ENCODE measurements around the gene SPHK1. TPM values are rescaled to one million over a fixed set of nuclear protein-coding genes. Genes with fewer than 3 reads are reported as not detected.

SPHK1 gene
- total RNA-seq, 3 donors from 2014 or later = 9.6 to 28.5 (median 23.0) TPM

DNA sequence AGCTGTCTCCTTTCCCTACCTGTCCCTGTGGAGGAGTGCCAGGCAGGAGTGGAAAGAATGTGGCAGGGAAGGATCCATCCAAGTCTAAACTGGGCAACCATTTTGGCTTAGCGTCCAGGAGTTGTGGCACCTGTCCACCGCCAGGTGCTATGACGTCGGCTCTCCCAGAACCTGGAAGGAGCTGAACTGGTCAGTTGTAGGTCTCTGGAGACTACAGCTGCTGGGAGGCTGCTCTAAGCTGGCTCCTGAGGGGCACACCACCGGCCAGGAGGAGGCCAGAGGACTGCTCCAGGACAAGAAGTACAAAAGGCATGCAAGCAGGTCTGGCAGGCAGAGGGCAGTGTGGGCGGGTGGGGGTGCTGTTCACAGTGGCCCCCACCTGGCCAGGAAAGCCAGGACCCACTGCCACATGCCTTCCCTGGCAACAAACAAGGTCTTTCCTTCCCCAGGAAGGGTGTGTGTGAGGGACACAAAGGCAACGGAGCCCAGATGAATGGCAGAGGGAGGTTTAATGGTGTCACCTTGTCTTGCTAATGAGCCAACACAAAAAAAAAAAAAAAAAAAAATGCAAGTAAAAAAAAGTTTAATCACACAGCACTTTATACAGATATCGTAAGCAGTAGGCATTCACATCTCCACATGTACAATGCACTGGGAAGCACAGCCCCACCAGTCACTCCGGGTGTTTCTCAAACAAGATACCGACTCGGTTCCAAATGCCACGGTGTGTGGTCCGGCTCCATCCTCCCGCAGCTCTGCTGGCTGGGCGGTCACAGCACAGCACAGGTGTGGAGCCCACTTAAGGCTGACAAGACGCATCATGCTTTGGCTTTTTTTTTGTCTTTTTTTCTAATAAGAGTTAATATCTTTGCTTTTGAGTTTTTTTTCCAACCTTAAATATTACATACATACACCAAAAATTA lies 4.8 kb downstream of the SPHK1 start:
- peak in 1 of 2 donors; percentile 61 for DNase-seq (ENCODE audit: low spot score in 2 of 2)
- intact Hi-C loops (cut with DNase I; ENCODE audit: low total_unique reads) = no loop called here
- TF ChIP-seq POLR2AphosphoS5 (IDR thresholded peaks at IDR 0.05) (peak in 1 of 3 donors; percentile 21), POLR2A (IDR thresholded peaks at IDR 0.05) (no peak)
- TF ChIP-seq, protein P1, sequence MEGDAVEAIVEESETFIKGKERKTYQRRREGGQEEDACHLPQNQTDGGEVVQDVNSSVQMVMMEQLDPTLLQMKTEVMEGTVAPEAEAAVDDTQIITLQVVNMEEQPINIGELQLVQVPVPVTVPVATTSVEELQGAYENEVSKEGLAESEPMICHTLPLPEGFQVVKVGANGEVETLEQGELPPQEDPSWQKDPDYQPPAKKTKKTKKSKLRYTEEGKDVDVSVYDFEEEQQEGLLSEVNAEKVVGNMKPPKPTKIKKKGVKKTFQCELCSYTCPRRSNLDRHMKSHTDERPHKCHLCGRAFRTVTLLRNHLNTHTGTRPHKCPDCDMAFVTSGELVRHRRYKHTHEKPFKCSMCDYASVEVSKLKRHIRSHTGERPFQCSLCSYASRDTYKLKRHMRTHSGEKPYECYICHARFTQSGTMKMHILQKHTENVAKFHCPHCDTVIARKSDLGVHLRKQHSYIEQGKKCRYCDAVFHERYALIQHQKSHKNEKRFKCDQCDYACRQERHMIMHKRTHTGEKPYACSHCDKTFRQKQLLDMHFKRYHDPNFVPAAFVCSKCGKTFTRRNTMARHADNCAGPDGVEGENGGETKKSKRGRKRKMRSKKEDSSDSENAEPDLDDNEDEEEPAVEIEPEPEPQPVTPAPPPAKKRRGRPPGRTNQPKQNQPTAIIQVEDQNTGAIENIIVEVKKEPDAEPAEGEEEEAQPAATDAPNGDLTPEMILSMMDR (IDR thresholded peaks at IDR 0.05) = peak in 1 of 3 donors; percentile 46

DNA sequence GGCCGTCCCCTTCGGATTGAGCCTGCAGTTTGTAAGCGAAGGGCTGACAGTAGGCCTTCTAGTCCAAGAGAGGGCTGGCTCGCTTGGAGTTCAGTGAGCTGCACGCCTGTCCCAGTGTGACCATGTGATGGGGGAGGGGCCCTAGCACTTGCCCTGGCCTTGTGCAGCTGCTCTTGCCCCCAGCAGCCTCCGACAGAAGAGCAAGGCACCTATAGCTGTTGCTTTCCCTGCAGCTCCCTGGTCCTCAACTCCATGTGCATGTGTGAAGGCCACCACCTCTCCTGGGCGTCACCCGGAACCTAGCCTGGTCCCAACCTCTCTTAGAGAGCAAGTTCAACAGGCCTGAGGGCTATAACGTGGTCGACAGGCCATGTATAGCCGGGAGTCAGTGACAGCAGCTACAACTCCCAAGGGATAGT lies 5.6 kb downstream of the SPHK1 start:
- no peak for DNase-seq (ENCODE audit: low spot score in 2 of 2)
- intact Hi-C loops (cut with DNase I; ENCODE audit: low total_unique reads) = no loop called here
- Histone ChIP-seq H3K4me3 (no peak overlapping the region), H3K27me3 (no peaks in the 10 kb centered on the region), H3K9me3 (no peaks in the 10 kb centered on the region), H3K36me3 (no peaks in the 10 kb centered on the region), H3K27ac (no peak overlapping the region), H3K4me1 (peaks cover 0 to 8% of the 10 kb centered on the region in 2 donors)
- no peak for TF ChIP-seq POLR2AphosphoS5 (IDR thresholded peaks at IDR 0.05)
- no peak for TF ChIP-seq POLR2A (IDR thresholded peaks at IDR 0.05)
- TF ChIP-seq, protein P1 (IDR thresholded peaks at IDR 0.05) = no peak

More for the DNA sequence above, 4.8 kb downstream of the SPHK1 start:
- no peaks in the 10 kb centered on the region for H3K27me3 ChIP-seq
- no peaks in the 10 kb centered on the region for H3K9me3 ChIP-seq
- peaks cover 0 to 8% of the 10 kb centered on the region in 2 donors for H3K4me1 ChIP-seq
- no peaks in the 10 kb centered on the region for H3K36me3 ChIP-seq
- peak overlapping the region; percentile 31 to 82 for H3K27ac ChIP-seq
- no peak overlapping the region for H3K4me3 ChIP-seq

DNA sequence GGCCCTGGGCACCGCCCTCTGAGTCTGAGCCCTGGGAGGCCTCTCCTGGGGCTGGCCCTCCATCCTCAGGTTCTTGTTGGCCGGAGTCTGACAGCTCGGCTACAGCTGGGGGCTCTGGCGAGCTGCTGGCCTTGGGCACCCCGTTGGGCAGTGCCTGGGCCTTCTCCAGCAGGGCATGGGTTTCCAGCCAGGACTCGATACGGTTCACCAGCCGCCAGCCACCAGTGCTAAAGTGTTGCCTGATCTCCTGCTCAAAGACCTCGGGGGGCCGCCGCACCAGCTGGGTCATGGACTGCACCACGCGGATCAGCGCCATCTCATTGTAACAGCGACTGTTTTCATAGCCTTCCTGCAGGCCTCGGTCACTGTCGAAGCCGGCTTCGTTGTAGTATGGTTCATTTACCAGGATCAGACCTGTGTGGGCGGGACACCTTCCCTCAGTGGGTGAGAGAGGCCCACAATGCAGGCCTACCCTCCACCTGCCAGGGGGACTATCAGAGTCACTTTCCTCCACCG lies 6.8 kb downstream of the SPHK1 start:
- no peak for DNase-seq (ENCODE audit: low spot score in 2 of 2)
- intact Hi-C loops (cut with DNase I; ENCODE audit: low total_unique reads) = no loop called here
- Histone ChIP-seq H3K4me1 (no peaks in the 10 kb centered on the region), H3K4me3 (no peak overlapping the region), H3K36me3 (no peaks in the 10 kb centered on the region), H3K9me3 (no peaks in the 10 kb centered on the region), H3K27ac (no peak overlapping the region), H3K27me3 (no peaks in the 10 kb centered on the region)
- TF ChIP-seq POLR2AphosphoS5 (IDR thresholded peaks at IDR 0.05) (no peak), POLR2A (IDR thresholded peaks at IDR 0.05) (no peak)
- TF ChIP-seq, protein P1 (IDR thresholded peaks at IDR 0.05) = no peak

DNA sequence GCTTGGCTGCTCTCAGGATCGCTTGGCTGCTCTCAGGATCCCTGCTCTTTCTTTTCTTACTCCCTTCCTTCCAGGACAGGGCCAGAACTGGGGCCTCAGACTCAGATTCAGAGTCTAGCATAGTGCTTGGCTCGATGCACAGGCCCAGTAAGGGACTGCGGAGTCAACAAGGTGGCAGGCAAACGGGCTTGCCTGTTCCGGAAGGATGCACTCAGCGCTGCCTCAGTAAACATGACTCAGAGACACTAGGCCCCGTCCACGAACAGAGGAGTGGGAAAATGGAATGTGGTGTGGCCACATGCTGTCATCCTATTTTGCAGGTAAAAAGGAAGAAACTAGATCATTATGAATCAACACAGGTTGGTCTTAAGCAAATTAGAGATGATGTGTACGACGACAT lies 9.8 kb downstream of the SPHK1 start:
- Histone ChIP-seq H3K4me3 (no peak overlapping the region), H3K36me3 (peaks cover 4% of the 10 kb centered on the region), H3K4me1 (no peaks in the 10 kb centered on the region), H3K27ac (no peak overlapping the region), H3K9me3 (no peaks in the 10 kb centered on the region), H3K27me3 (no peaks in the 10 kb centered on the region)
- intact Hi-C loops (cut with DNase I; ENCODE audit: low total_unique reads) = no loop called here
- no peak for DNase-seq (ENCODE audit: low spot score in 2 of 2)
- TF ChIP-seq POLR2A (IDR thresholded peaks at IDR 0.05) (no peak), POLR2AphosphoS5 (IDR thresholded peaks at IDR 0.05) (no peak)
- TF ChIP-seq, protein P1 (IDR thresholded peaks at IDR 0.05) = no peak

DNA sequence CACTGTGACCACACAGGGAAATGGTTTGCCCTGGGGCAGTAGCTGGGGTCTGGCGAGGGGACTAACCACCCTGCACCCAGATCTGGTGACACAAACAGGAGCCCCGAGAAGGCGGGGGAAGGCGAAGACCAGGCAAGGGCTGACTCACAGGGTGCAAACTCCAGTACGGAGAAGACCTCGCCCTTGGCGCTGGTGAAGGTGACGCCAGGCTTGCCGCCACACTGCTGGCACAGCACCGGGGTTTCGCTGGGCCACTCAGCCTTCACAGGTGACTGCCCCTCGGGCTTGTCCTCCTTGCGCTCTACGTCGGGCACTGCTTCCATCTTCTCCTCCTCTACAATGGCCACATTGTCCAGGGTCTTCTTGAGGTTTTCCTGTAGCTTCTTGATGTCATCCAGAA lies 11.6 kb downstream of the SPHK1 start:
- Histone ChIP-seq H3K36me3 (peaks cover 5% of the 10 kb centered on the region), H3K27ac (peak overlapping the region in 1 of 2 donors; percentile 30), H3K27me3 (no peaks in the 10 kb centered on the region), H3K9me3 (no peaks in the 10 kb centered on the region), H3K4me3 (no peak overlapping the region), H3K4me1 (no peaks in the 10 kb centered on the region)
- TF ChIP-seq POLR2AphosphoS5 (IDR thresholded peaks at IDR 0.05) (no peak), POLR2A (IDR thresholded peaks at IDR 0.05) (no peak)
- TF ChIP-seq, protein P1 (IDR thresholded peaks at IDR 0.05) = no peak
- intact Hi-C loops (cut with DNase I; ENCODE audit: low total_unique reads) = loop anchor here (5.0 kb wide), 1 partner anchor 89 kb away; the partner anchor contains the start of gene QRICH2
- DNase-seq (ENCODE audit: low spot score in 2 of 2) = peak in 1 of 2 donors; percentile 52

Data from breast epithelium (tissue), 4 donors.